ENCODE measurements around the gene FHIT. TPM values are rescaled to one million over a fixed set of nuclear protein-coding genes. Genes with fewer than 3 reads are reported as not detected.

Gene FHIT
- total RNA-seq, 2 donors from 2014 or later: 6.8 to 12.3 TPM

GRCh38 chr3:60629816-60630215 lies 621.4 kb downstream of the FHIT start:
- TF ChIP-seq CTCF (conservative IDR thresholded peaks at IDR 0.05): no peak
- H3K4me1 ChIP-seq (ENCODE audit: control insufficient read depth, insufficient read depth, low read length): peaks cover 4% of the 10 kb centered on the region
- no peak for DNase-seq
- H3K27me3 ChIP-seq (ENCODE audit: control insufficient read depth, insufficient read depth, low read length, poor library complexity, severe bottlenecking): no peaks in the 10 kb centered on the region
- no peak overlapping the region for H3K27ac ChIP-seq (ENCODE audit: low read depth, low read length)
- no peaks in the 10 kb centered on the region for H3K9me3 Mint-ChIP-seq
- H3K27me3 Mint-ChIP-seq (ENCODE audit: insufficient read depth): no peaks in the 10 kb centered on the region
- no peaks in the 10 kb centered on the region for H3K36me3 Mint-ChIP-seq (ENCODE audit: low read depth)
- H3K4me3 Mint-ChIP-seq: no peak overlapping the region
- H3K4me3 ChIP-seq (ENCODE audit: low read length): no peak overlapping the region
- H3K4me1 Mint-ChIP-seq: peaks cover 27% of the 10 kb centered on the region
- no peaks in the 10 kb centered on the region for H3K9me3 ChIP-seq (ENCODE audit: control insufficient read depth, low read length)
- no peak overlapping the region for H3K27ac Mint-ChIP-seq
- WGBS, 2 experiments (ENCODE audit: insufficient coverage in 1 of 2, insufficient read length in 1 of 2): 87% methylated on average over 2 of the region's 2 CpGs; no CpG with 5 or more reads in 1 of the 2 experiments
- H3K9ac ChIP-seq (ENCODE audit: extremely low read depth, low read length, poor library complexity, severe bottlenecking): no peak overlapping the region
- no peaks in the 10 kb centered on the region for H3K36me3 ChIP-seq (ENCODE audit: control insufficient read depth, insufficient read depth, low read length)

GRCh38 chr3:60622349-60622748 lies 628.9 kb downstream of the FHIT start:
- Mint-ChIP-seq H3K9me3 (peaks cover 6% of the 10 kb centered on the region), H3K27ac (no peak overlapping the region), H3K36me3 (ENCODE audit: low read depth) (no peaks in the 10 kb centered on the region), H3K4me3 (no peak overlapping the region), H3K4me1 (no peaks in the 10 kb centered on the region), H3K27me3 (ENCODE audit: insufficient read depth) (no peaks in the 10 kb centered on the region)
- Histone ChIP-seq H3K4me1 (ENCODE audit: control insufficient read depth, insufficient read depth, low read length) (no peaks in the 10 kb centered on the region), H3K36me3 (ENCODE audit: control insufficient read depth, insufficient read depth, low read length) (no peaks in the 10 kb centered on the region), H3K27ac (ENCODE audit: low read depth, low read length) (no peak overlapping the region), H3K9me3 (ENCODE audit: control insufficient read depth, low read length) (no peaks in the 10 kb centered on the region), H3K9ac (ENCODE audit: extremely low read depth, low read length, poor library complexity, severe bottlenecking) (no peak overlapping the region), H3K4me3 (ENCODE audit: low read length) (no peak overlapping the region), H3K27me3 (ENCODE audit: control insufficient read depth, insufficient read depth, low read length, poor library complexity, severe bottlenecking) (no peaks in the 10 kb centered on the region)
- no peak for TF ChIP-seq CTCF (conservative IDR thresholded peaks at IDR 0.05)
- no peak for DNase-seq
- WGBS, 2 experiments (ENCODE audit: insufficient coverage in 1 of 2, insufficient read length in 1 of 2): 90% methylated on average over 1 of the region's 1 CpG; no CpG with 5 or more reads in 1 of the 2 experiments

- H3K9ac ChIP-seq (ENCODE audit: extremely low read depth, low read length, poor library complexity, severe bottlenecking): no peak overlapping the region
- peaks cover 6% of the 10 kb centered on the region for H3K9me3 Mint-ChIP-seq
- no peaks in the 10 kb centered on the region for H3K36me3 ChIP-seq (ENCODE audit: control insufficient read depth, insufficient read depth, low read length)
- no peak overlapping the region for H3K4me3 Mint-ChIP-seq
- no peak for TF ChIP-seq CTCF (conservative IDR thresholded peaks at IDR 0.05)
- H3K27me3 Mint-ChIP-seq (ENCODE audit: insufficient read depth): no peaks in the 10 kb centered on the region
- WGBS, 2 experiments (ENCODE audit: insufficient coverage in 1 of 2, insufficient read length in 1 of 2): 77% methylated on average over 2 of the region's 2 CpGs; no CpG with 5 or more reads in 1 of the 2 experiments
- no peaks in the 10 kb centered on the region for H3K27me3 ChIP-seq (ENCODE audit: control insufficient read depth, insufficient read depth, low read length, poor library complexity, severe bottlenecking)
- H3K36me3 Mint-ChIP-seq (ENCODE audit: low read depth): no peaks in the 10 kb centered on the region
- H3K4me1 Mint-ChIP-seq: no peaks in the 10 kb centered on the region
- no peak overlapping the region for H3K27ac Mint-ChIP-seq
- H3K9me3 ChIP-seq (ENCODE audit: control insufficient read depth, low read length): no peaks in the 10 kb centered on the region
- H3K4me1 ChIP-seq (ENCODE audit: control insufficient read depth, insufficient read depth, low read length): no peaks in the 10 kb centered on the region
- no peak for DNase-seq
- no peak overlapping the region for H3K27ac ChIP-seq (ENCODE audit: low read depth, low read length)
- no peak overlapping the region for H3K4me3 ChIP-seq (ENCODE audit: low read length)
Observed at GRCh38 chr3:60617188-60617587, 634.1 kb downstream of the FHIT start.
